HepG2 (cell line): ENCODE data around the gene HINT1. TPM values are rescaled to one million over a fixed set of nuclear protein-coding genes. Genes with fewer than 3 reads are reported as not detected.

Experiments
- ATF7-NPFF ChIP-seq: sonication (generic); formaldehyde crosslinking; IDR thresholded peaks from 2 replicates; pipeline ENCODE4 v1.8.1; 2023; ENCODE audit warnings: mild to moderate bottlenecking, low read depth, missing genetic modification reagents, moderate library complexity
- FOXA3 ChIP-seq: IDR thresholded peaks from 2 replicates; pipeline ENCODE4 v1.6.1; 2016; ENCODE audit warnings: missing genetic modification reagents, missing compliant biosample characterization
- HCFC1 ChIP-seq: fragments of 150-350 bp; IDR thresholded peaks from 2 replicates; pipeline ENCODE4 v1.6.1; 2014; ENCODE audit warnings: low read depth, low read length
- KDM3A ChIP-seq: IDR thresholded peaks from 2 replicates; pipeline ENCODE4 v1.6.1; 2018; ENCODE audit warnings: low read depth, missing compliant biosample characterization
- KDM5B ChIP-seq: sonication (generic); formaldehyde crosslinking; IDR thresholded peaks from 2 replicates; pipeline ENCODE4 v1.4.0; 2020; ENCODE audit warnings: missing genetic modification reagents, mild to moderate bottlenecking, borderline replicate concordance
- NFIB ChIP-seq: sonication (generic); formaldehyde crosslinking; IDR thresholded peaks from 2 replicates; pipeline ENCODE4 v1.9.0; 2021; ENCODE audit warnings: missing genetic modification reagents, mild to moderate bottlenecking, borderline replicate concordance
- RCOR2 ChIP-seq: IDR thresholded peaks from 2 replicates; pipeline ENCODE4 v1.6.1; 2016; ENCODE audit warnings: missing biosample characterization, missing genetic modification reagents
- TAF1 ChIP-seq: sonication (generic); formaldehyde crosslinking; IDR thresholded peaks from 2 replicates; pipeline ENCODE4 v1.4.0; 2020; ENCODE audit warnings: missing genetic modification reagents
- XRCC5 ChIP-seq: fragments of 200-400 bp; formaldehyde crosslinking; optimal IDR thresholded peaks from 2 replicates; pipeline ENCODE3; 2017; ENCODE audit warnings: mild to moderate bottlenecking, low read length
- YY1 ChIP-seq: IDR thresholded peaks from 2 replicates; pipeline ENCODE4 v1.6.1; 2011; ENCODE audit warnings: low read length, low read depth, moderate library complexity, mild to moderate bottlenecking; ENCODE audit not compliant: insufficient read depth, insufficient replicate concordance
- ZNF12 ChIP-seq: sonication (generic); formaldehyde crosslinking; IDR thresholded peaks from 2 replicates; pipeline ENCODE4 v1.5.0; 2020; ENCODE audit warnings: missing genetic modification reagents
- ZNF501 ChIP-seq: sonication (generic); formaldehyde crosslinking; IDR thresholded peaks from 2 replicates; pipeline ENCODE4 v1.5.1; 2020; ENCODE audit warnings: mild to moderate bottlenecking, moderate library complexity, missing genetic modification reagents
- ZNF556 ChIP-seq: sonication (generic); formaldehyde crosslinking; IDR thresholded peaks from 2 replicates; pipeline ENCODE4 v1.4.0; 2020; ENCODE audit warnings: mild to moderate bottlenecking, missing genetic modification reagents, borderline replicate concordance
- ZNF788 ChIP-seq: sonication (generic); formaldehyde crosslinking; IDR thresholded peaks from 2 replicates; pipeline ENCODE4 v1.5.0; 2020; ENCODE audit warnings: mild to moderate bottlenecking, missing genetic modification reagents, borderline replicate concordance
- ZSCAN22 ChIP-seq: sonication (generic); formaldehyde crosslinking; IDR thresholded peaks from 2 replicates; pipeline ENCODE4 v1.4.0; 2020; ENCODE audit warnings: mild to moderate bottlenecking, missing genetic modification reagents
- ZSCAN31 ChIP-seq: sonication (generic); formaldehyde crosslinking; IDR thresholded peaks from 2 replicates; pipeline ENCODE4 v1.5.0; 2020; ENCODE audit warnings: low read depth, mild to moderate bottlenecking, missing genetic modification reagents
- polyA plus RNA-seq, 8 experiments: library from polyadenylated mRNA; depleted of rRNA in 3 of 8; stranded (reverse) in 7 of 8; unstranded in 1 of 8; fragments of >200 nt; fragmentation: Illumina TruSeq in 4 of 8; extraction: Trizol in 4 of 8; gene quantifications; 2 replicates each; pipeline versions ENCODE4 v1.2.1 to v1.2.3, GENCODE V29; 2011 to 2016; ENCODE audit warnings: low read depth in 4 of 8, missing spikeins in 1 of 8, mixed read lengths in 1 of 8; ENCODE audit not compliant: insufficient read depth in 1 of 8
- total RNA-seq, 5 experiments: library from RNA; depleted of rRNA; stranded (reverse); fragments of >200 nt; fragmentation: Illumina TruSeq; extraction: Trizol; gene quantifications; 2 replicates each; pipeline ENCODE4 v1.2.3, GENCODE V29; 2016; ENCODE audit warnings: low read depth in 1 of 5
- TF ChIP-seq, protein P1 (sequence below): sonication (generic); formaldehyde crosslinking; IDR thresholded peaks from 2 replicates; pipeline ENCODE4 v1.5.1; 2020; ENCODE audit warnings: mild to moderate bottlenecking, missing genetic modification reagents, moderate library complexity
- TF ChIP-seq, protein P2 (sequence below): sonication (generic); formaldehyde crosslinking; IDR thresholded peaks from one replicate; pipeline ENCODE4 v1.5.1; 2020; ENCODE audit warnings: mild to moderate bottlenecking, missing genetic modification reagents; ENCODE audit errors: not compliant biosample characterization

The HINT1 gene
- total and polyA plus RNA-seq, 2 of the 13 experiments (the other 11 are each of a cell fraction or from before 2014, with no cell fraction given) = 428 to 997 TPM

DNA sequence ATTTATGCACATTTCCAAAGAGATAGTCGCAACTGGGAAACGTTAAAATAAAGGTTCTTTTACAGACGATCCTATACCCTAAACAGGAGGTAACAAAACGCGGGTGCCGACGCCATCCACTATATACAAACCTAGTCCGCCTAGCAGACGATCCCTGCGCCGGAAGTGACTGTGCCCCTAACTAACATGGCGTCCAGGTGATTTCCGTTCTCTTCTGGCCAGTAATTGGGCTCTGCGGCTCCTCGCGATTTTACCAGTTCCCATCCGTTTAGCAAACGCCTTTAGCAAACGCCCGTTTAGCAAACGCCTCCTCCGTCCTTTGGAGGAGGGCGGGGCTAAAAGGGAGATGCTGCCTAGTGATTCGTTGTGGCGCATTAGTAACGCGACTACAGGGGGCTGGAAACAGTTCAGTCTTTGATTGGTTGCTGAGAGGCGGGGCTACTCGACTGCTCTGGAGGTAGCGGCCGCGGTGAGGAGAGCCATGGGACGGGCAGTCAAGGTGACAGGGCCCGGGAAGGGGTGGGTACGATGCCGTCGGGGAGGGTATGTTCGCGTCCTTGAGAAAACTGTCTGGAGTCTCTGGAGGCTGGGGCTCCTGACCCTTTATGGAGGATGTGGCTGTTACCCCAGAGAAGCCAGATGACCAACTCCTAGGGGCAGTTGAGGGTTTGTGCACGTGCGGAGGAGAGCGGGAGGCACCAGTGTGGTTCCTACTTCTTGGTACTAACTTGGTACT, 5.7 kb upstream of the HINT1 start, which contains the start of gene LYRM7 (continued):
- peak; percentile 99 for TF ChIP-seq YY1
- no peak for TF ChIP-seq ZNF12 (CRISPR knock-in tag)
- no peak for TF ChIP-seq KDM3A (CRISPR knock-in tag)
- peak; percentile 86 for TF ChIP-seq HCFC1
- peak; percentile 57; the same call in 1 of the 2 replicates for TF ChIP-seq ZSCAN31
- no peak for TF ChIP-seq ZNF501 (CRISPR knock-in tag)
- TF ChIP-seq ZNF556 (CRISPR knock-in tag) = peak; percentile 64; the same call in 1 of the 2 replicates
- no peak for TF ChIP-seq ZSCAN22 (CRISPR knock-in tag)
- TF ChIP-seq, protein P1, sequence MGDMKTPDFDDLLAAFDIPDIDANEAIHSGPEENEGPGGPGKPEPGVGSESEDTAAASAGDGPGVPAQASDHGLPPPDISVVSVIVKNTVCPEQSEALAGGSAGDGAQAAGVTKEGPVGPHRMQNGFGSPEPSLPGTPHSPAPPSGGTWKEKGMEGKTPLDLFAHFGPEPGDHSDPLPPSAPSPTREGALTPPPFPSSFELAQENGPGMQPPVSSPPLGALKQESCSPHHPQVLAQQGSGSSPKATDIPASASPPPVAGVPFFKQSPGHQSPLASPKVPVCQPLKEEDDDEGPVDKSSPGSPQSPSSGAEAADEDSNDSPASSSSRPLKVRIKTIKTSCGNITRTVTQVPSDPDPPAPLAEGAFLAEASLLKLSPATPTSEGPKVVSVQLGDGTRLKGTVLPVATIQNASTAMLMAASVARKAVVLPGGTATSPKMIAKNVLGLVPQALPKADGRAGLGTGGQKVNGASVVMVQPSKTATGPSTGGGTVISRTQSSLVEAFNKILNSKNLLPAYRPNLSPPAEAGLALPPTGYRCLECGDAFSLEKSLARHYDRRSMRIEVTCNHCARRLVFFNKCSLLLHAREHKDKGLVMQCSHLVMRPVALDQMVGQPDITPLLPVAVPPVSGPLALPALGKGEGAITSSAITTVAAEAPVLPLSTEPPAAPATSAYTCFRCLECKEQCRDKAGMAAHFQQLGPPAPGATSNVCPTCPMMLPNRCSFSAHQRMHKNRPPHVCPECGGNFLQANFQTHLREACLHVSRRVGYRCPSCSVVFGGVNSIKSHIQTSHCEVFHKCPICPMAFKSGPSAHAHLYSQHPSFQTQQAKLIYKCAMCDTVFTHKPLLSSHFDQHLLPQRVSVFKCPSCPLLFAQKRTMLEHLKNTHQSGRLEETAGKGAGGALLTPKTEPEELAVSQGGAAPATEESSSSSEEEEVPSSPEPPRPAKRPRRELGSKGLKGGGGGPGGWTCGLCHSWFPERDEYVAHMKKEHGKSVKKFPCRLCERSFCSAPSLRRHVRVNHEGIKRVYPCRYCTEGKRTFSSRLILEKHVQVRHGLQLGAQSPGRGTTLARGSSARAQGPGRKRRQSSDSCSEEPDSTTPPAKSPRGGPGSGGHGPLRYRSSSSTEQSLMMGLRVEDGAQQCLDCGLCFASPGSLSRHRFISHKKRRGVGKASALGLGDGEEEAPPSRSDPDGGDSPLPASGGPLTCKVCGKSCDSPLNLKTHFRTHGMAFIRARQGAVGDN (CRISPR knock-in tag) = peak; percentile 78
- TF ChIP-seq TAF1 = peak; percentile 78
- TF ChIP-seq RCOR2 (CRISPR knock-in tag) = no peak
- TF ChIP-seq ATF7-NPFF (CRISPR knock-in tag) = no peak
- peak; percentile 28 for TF ChIP-seq XRCC5
- TF ChIP-seq KDM5B (CRISPR knock-in tag) = peak; percentile 55; the same call in 1 of the 2 replicates
- no peak for TF ChIP-seq NFIB (CRISPR knock-in tag)
- TF ChIP-seq, protein P2, sequence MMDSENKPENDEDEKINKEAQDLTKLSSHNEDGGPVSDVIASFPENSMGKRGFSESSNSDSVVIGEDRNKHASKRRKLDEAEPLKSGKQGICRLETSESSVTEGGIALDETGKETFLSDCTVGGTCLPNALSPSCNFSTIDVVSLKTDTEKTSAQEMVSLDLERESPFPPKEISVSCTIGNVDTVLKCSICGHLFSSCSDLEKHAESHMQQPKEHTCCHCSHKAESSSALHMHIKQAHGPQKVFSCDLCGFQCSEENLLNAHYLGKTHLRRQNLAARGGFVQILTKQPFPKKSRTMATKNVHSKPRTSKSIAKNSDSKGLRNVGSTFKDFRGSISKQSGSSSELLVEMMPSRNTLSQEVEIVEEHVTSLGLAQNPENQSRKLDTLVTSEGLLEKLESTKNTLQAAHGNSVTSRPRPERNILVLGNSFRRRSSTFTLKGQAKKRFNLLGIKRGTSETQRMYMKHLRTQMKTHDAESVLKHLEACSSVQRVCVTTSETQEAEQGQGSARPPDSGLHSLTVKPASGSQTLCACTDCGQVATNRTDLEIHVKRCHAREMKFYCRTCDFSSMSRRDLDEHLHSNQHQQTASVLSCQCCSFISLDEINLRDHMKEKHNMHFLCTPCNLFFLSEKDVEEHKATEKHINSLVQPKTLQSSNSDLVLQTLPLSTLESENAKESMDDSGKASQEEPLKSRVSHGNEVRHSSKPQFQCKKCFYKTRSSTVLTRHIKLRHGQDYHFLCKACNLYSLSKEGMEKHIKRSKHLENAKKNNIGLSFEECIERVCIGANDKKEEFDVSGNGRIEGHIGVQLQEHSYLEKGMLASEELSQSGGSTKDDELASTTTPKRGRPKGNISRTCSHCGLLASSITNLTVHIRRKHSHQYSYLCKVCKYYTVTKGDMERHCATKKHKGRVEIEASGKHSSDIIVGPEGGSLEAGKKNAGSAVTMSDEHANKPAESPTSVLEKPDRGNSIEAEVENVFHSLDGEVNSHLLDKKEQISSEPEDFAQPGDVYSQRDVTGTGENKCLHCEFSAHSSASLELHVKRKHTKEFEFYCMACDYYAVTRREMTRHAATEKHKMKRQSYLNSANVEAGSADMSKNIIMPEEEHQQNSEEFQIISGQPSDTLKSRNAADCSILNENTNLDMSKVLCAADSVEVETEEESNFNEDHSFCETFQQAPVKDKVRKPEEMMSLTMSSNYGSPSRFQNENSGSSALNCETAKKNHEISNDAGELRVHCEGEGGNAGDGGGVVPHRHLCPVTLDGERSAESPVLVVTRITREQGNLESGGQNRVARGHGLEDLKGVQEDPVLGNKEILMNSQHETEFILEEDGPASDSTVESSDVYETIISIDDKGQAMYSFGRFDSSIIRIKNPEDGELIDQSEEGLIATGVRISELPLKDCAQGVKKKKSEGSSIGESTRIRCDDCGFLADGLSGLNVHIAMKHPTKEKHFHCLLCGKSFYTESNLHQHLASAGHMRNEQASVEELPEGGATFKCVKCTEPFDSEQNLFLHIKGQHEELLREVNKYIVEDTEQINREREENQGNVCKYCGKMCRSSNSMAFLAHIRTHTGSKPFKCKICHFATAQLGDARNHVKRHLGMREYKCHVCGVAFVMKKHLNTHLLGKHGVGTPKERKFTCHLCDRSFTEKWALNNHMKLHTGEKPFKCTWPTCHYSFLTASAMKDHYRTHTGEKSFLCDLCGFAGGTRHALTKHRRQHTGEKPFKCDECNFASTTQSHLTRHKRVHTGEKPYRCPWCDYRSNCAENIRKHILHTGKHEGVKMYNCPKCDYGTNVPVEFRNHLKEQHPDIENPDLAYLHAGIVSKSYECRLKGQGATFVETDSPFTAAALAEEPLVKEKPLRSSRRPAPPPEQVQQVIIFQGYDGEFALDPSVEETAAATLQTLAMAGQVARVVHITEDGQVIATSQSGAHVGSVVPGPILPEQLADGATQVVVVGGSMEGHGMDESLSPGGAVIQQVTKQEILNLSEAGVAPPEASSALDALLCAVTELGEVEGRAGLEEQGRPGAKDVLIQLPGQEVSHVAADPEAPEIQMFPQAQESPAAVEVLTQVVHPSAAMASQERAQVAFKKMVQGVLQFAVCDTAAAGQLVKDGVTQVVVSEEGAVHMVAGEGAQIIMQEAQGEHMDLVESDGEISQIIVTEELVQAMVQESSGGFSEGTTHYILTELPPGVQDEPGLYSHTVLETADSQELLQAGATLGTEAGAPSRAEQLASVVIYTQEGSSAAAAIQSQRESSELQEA (CRISPR knock-in tag) = peak; percentile 26
- peak; percentile 32; the same call in 1 of the 2 replicates for TF ChIP-seq ZNF788 (CRISPR knock-in tag)
- TF ChIP-seq FOXA3 (CRISPR knock-in tag) = peak; percentile 46; the same call in 1 of the 2 replicates
